GM23248 (cell line): ENCODE results near the gene RGR. TPM values are rescaled to one million over a fixed set of nuclear protein-coding genes. Genes with fewer than 3 reads are reported as not detected.

ENCODE experiments used
- DNase-seq: peaks from one replicate; pipeline ENCODE4 v3.0.0-alpha.2; 2015
- H2AFZ ChIP-seq: fragments of 200-600 bp; sonication (generic); 2 replicates; pipeline ENCODE4 v1.6.1; 2016; ENCODE audit warnings: antibody characterized with exemption
- H3F3A ChIP-seq: fragments of 200-600 bp; sonication (generic); 2 replicates; pipeline ENCODE4 v1.6.1; 2016; ENCODE audit warnings: mild to moderate bottlenecking, antibody characterized with exemption, mixed run types; ENCODE audit not compliant: insufficient read depth
- H3K27ac ChIP-seq: fragments of 200-600 bp; sonication (generic); 2 replicates; pipeline ENCODE4 v1.5.1; 2016; ENCODE audit warnings: mild to moderate bottlenecking
- H3K27me3 ChIP-seq: fragments of 200-600 bp; sonication (generic); replicated peaks from 2 replicates; pipeline ENCODE4 v1.6.1; 2016; ENCODE audit warnings: mild to moderate bottlenecking; ENCODE audit not compliant: insufficient read depth
- H3K36me3 ChIP-seq: fragments of 200-600 bp; sonication (generic); 2 replicates; pipeline ENCODE4 v1.6.1; 2016; ENCODE audit warnings: low read depth, mild to moderate bottlenecking
- H3K4me1 ChIP-seq: fragments of 200-600 bp; sonication (generic); 2 replicates; pipeline ENCODE4 v1.6.1; 2016; ENCODE audit warnings: mild to moderate bottlenecking; ENCODE audit not compliant: insufficient read depth
- H3K4me2 ChIP-seq: fragments of 200-600 bp; sonication (generic); one replicate; pipeline ENCODE4 v1.6.1; 2016; ENCODE audit warnings: mild to moderate bottlenecking; ENCODE audit not compliant: unreplicated experiment
- H3K4me3 ChIP-seq: fragments of 200-600 bp; sonication (generic); 2 replicates; pipeline ENCODE4 v1.5.1; 2016; ENCODE audit warnings: mild to moderate bottlenecking
- H3K79me2 ChIP-seq: fragments of 200-600 bp; sonication (generic); 2 replicates; pipeline ENCODE4 v1.6.1; 2016; ENCODE audit warnings: mild to moderate bottlenecking; ENCODE audit not compliant: insufficient read depth
- H3K9ac ChIP-seq: fragments of 200-600 bp; sonication (generic); 2 replicates; pipeline ENCODE4 v1.6.1; 2016; ENCODE audit warnings: mild to moderate bottlenecking
- H3K9me2 ChIP-seq: fragments of 200-600 bp; sonication (generic); 2 replicates; pipeline ENCODE4 v1.6.1; 2016; ENCODE audit warnings: mixed run types, mild to moderate bottlenecking, moderate library complexity; ENCODE audit not compliant: insufficient read depth
- H3K9me3 ChIP-seq: fragments of 200-600 bp; sonication (generic); one replicate; pipeline ENCODE4 v1.6.1; 2017; ENCODE audit warnings: low read depth
- H4K20me1 ChIP-seq: fragments of 200-600 bp; sonication (generic); 2 replicates; pipeline ENCODE4 v1.6.0; 2016; ENCODE audit not compliant: insufficient read depth
- EZH2 ChIP-seq: fragments of 200-600 bp; sonication (generic); IDR thresholded peaks from 2 replicates; pipeline ENCODE4 v1.6.1; 2018; ENCODE audit warnings: antibody characterized with exemption, mild to moderate bottlenecking; ENCODE audit not compliant: insufficient read depth, poor library complexity, severe bottlenecking
- EZH2phosphoT487 ChIP-seq: fragments of 200-600 bp; sonication (generic); IDR thresholded peaks from 2 replicates; pipeline ENCODE4 v1.6.1; 2018; ENCODE audit warnings: antibody characterized with exemption, moderate library complexity, mild to moderate bottlenecking, low read depth; ENCODE audit not compliant: insufficient read depth
- WGBS, 2 experiments: methylation state at CpG; one replicate each; pipeline ENCODE4 v1.1.6; 2015 to 2017; ENCODE audit warnings: low lambda C conversion rate in 2 of 2, low coverage in 1 of 2; ENCODE audit errors: missing lambda C conversion rate in 2 of 2; 5-methylcytosine and 5-hydroxymethylcytosine counted together
- in situ Hi-C: fragments of 300-500 bp; cut with MboI; formaldehyde crosslinking; loops from 2 replicates; pipeline ENCODE4 v1.15.0; 2020
- polyA plus RNA-seq: library from polyadenylated mRNA; unstranded; fragments of >200 nt; fragmentation: Nextera tagmentation; extraction: Ambion mirVana; gene quantifications from 2 replicates; pipeline ENCODE4 v1.2.1, GENCODE V29; 2016
- total RNA-seq: library from RNA; depleted of rRNA; stranded (reverse); fragments of >200 nt; shearing (Covaris generic); gene quantifications from 2 replicates; pipeline ENCODE4 v1.2.3, GENCODE V29; 2014

Gene RGR
- total and polyA plus RNA-seq, 2 experiments from 2014 or later, result not detected

GRCh38 chr10:84230359-84230758, 14.5 kb upstream of the RGR start:
- Histone ChIP-seq H4K20me1 (no peaks in the 10 kb centered on the region), H3K9me3 (no peaks in the 10 kb centered on the region), H3K4me3 (no peak overlapping the region), H3K9ac (no peak overlapping the region), H3F3A (no peaks in the 10 kb centered on the region), H3K79me2 (no peaks in the 10 kb centered on the region), H3K4me2 (no peak overlapping the region), H3K27me3 (no peaks in the 10 kb centered on the region), H3K27ac (no peak overlapping the region), H2AFZ (no peak overlapping the region), H3K4me1 (no peaks in the 10 kb centered on the region), H3K9me2 (no peaks in the 10 kb centered on the region), H3K36me3 (no peaks in the 10 kb centered on the region)
- in situ Hi-C loops, result no loop called here
- WGBS, 2 experiments, result 0 to 4% methylated on average over 1 of the region's 1 CpG
- no peak for DNase-seq
- no peak for TF ChIP-seq EZH2phosphoT487
- no peak for TF ChIP-seq EZH2

GRCh38 chr10:84232376-84232775, 12.5 kb upstream of the RGR start:
- no peak overlapping the region for H3K4me2 ChIP-seq
- TF ChIP-seq EZH2 (no peak), EZH2phosphoT487 (no peak)
- WGBS, 2 experiments, result 41 to 57% methylated on average over 10 of the region's 10 CpGs
- in situ Hi-C loops, result no loop called here
- H3K36me3 ChIP-seq, result no peaks in the 10 kb centered on the region
- no peaks in the 10 kb centered on the region for H3F3A ChIP-seq
- no peaks in the 10 kb centered on the region for H3K9me2 ChIP-seq
- no peaks in the 10 kb centered on the region for H3K4me1 ChIP-seq
- H3K9ac ChIP-seq, result no peak overlapping the region
- no peak for DNase-seq
- no peak overlapping the region for H3K27ac ChIP-seq
- H3K4me3 ChIP-seq, result no peak overlapping the region
- H3K27me3 ChIP-seq, result peaks cover 4% of the 10 kb centered on the region; the same call in 1 of the 2 replicates
- no peaks in the 10 kb centered on the region for H3K9me3 ChIP-seq
- no peaks in the 10 kb centered on the region for H3K79me2 ChIP-seq
- H4K20me1 ChIP-seq, result no peaks in the 10 kb centered on the region
- H2AFZ ChIP-seq, result no peak overlapping the region

GRCh38 chr10:84233940-84234339, 10.9 kb upstream of the RGR start:
- H3F3A ChIP-seq, result no peaks in the 10 kb centered on the region
- H3K4me1 ChIP-seq, result no peaks in the 10 kb centered on the region
- no peaks in the 10 kb centered on the region for H3K36me3 ChIP-seq
- H3K9me2 ChIP-seq, result no peaks in the 10 kb centered on the region
- no peak overlapping the region for H3K9ac ChIP-seq
- peaks cover 14% of the 10 kb centered on the region; the same call in 1 of the 2 replicates for H3K27me3 ChIP-seq
- 32 to 42% methylated on average over 4 of the region's 4 CpGs for WGBS, 2 experiments
- no peaks in the 10 kb centered on the region for H3K9me3 ChIP-seq
- no peak for TF ChIP-seq EZH2phosphoT487
- no peak for TF ChIP-seq EZH2
- H3K79me2 ChIP-seq, result no peaks in the 10 kb centered on the region
- H4K20me1 ChIP-seq, result no peaks in the 10 kb centered on the region
- H3K27ac ChIP-seq, result no peak overlapping the region
- no peak for DNase-seq
- no peak overlapping the region for H3K4me3 ChIP-seq
- no peak overlapping the region for H2AFZ ChIP-seq
- no peak overlapping the region for H3K4me2 ChIP-seq
- in situ Hi-C loops, result no loop called here

DNA sequence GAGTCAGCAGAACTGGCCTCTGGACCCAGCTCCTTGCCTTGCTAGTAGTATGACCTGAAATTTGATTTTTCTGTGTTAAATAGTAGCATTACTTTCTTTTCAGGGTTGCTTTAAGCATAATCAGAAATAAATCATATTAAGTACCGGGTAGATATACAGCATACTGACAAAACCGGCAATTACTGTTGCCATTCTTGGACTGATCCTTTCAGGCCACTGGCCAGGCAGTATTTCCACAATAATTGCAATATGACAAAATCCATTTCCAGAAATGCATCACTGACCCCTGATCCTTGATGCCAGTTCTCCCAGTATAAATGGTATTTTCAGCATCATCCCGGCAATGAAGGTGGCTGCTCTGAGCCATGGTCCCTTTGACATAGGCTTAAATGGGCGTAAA, 10.4 kb upstream of the RGR start:
- no peaks in the 10 kb centered on the region for H3K4me1 ChIP-seq
- H3K79me2 ChIP-seq, result no peaks in the 10 kb centered on the region
- no peaks in the 10 kb centered on the region for H3F3A ChIP-seq
- H2AFZ ChIP-seq, result no peak overlapping the region
- H3K4me2 ChIP-seq, result no peak overlapping the region
- WGBS, 2 experiments, result 57 to 64% methylated on average over 4 of the region's 4 CpGs
- no peaks in the 10 kb centered on the region for H3K9me2 ChIP-seq
- H3K36me3 ChIP-seq, result no peaks in the 10 kb centered on the region
- TF ChIP-seq EZH2, result no peak
- H3K27ac ChIP-seq, result no peak overlapping the region
- no peak overlapping the region for H3K4me3 ChIP-seq
- no peaks in the 10 kb centered on the region for H4K20me1 ChIP-seq
- H3K27me3 ChIP-seq, result peaks cover 16% of the 10 kb centered on the region; the same call in 1 of the 2 replicates
- in situ Hi-C loops, result no loop called here
- DNase-seq, result no peak
- no peak overlapping the region for H3K9ac ChIP-seq
- no peaks in the 10 kb centered on the region for H3K9me3 ChIP-seq

DNA sequence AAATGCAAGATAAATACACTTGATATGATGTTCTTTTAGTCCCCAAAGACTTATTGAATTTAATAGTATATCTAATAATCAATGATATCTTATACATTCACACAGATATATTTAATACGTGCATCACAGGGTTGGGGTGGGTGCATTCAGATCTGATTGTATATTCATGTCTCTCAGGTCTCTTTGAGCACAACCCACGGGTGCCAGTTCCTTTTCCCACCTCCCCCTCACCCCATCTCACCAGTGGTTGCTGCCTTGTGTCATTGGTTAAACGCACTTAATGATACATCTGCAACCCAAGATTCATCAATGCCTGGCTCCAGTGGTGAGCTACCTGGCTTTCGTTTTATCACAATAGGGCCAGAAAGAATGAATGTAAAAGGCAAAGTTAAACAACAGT, 9.8 kb upstream of the RGR start:
- no peak for DNase-seq
- in situ Hi-C loops, result no loop called here
- no peak overlapping the region for H2AFZ ChIP-seq
- H3K79me2 ChIP-seq, result no peaks in the 10 kb centered on the region
- 39 to 44% methylated on average over 4 of the region's 4 CpGs for WGBS, 2 experiments
- H3K4me3 ChIP-seq, result no peak overlapping the region
- no peak overlapping the region for H3K9ac ChIP-seq
- H3K9me3 ChIP-seq, result no peaks in the 10 kb centered on the region
- no peak overlapping the region for H3K27ac ChIP-seq
- H4K20me1 ChIP-seq, result no peaks in the 10 kb centered on the region
- no peaks in the 10 kb centered on the region for H3K9me2 ChIP-seq
- H3K4me1 ChIP-seq, result no peaks in the 10 kb centered on the region
- TF ChIP-seq EZH2phosphoT487 (no peak), EZH2 (no peak)
- peaks cover 16% of the 10 kb centered on the region; the same call in 1 of the 2 replicates for H3K27me3 ChIP-seq
- no peaks in the 10 kb centered on the region for H3F3A ChIP-seq
- H3K4me2 ChIP-seq, result no peak overlapping the region
- no peaks in the 10 kb centered on the region for H3K36me3 ChIP-seq
